Stimulated activated CD4-positive, alpha-beta T cell treated with anti-CD3 and anti-CD28 coated beads, TNF-alpha, amount 100 ng/mL, for 24 hours (primary cell): ENCODE data around the gene LYST.
A peak's percentile ranks its signal among the peaks of the same experiment; 100 is the strongest.
"Not testable (repeated sequence)": the region's sequence is repeated elsewhere in the genome, so short reads cannot be mapped to it uniquely, and the experiment has no call there.

Source experiments
- DNase-seq, 3 experiments: peaks; one replicate each; pipeline ENCODE4 v3.0.0-alpha.2; 2020; ENCODE audit warnings: low read depth in 3 of 3

Gene LYST, protein sequence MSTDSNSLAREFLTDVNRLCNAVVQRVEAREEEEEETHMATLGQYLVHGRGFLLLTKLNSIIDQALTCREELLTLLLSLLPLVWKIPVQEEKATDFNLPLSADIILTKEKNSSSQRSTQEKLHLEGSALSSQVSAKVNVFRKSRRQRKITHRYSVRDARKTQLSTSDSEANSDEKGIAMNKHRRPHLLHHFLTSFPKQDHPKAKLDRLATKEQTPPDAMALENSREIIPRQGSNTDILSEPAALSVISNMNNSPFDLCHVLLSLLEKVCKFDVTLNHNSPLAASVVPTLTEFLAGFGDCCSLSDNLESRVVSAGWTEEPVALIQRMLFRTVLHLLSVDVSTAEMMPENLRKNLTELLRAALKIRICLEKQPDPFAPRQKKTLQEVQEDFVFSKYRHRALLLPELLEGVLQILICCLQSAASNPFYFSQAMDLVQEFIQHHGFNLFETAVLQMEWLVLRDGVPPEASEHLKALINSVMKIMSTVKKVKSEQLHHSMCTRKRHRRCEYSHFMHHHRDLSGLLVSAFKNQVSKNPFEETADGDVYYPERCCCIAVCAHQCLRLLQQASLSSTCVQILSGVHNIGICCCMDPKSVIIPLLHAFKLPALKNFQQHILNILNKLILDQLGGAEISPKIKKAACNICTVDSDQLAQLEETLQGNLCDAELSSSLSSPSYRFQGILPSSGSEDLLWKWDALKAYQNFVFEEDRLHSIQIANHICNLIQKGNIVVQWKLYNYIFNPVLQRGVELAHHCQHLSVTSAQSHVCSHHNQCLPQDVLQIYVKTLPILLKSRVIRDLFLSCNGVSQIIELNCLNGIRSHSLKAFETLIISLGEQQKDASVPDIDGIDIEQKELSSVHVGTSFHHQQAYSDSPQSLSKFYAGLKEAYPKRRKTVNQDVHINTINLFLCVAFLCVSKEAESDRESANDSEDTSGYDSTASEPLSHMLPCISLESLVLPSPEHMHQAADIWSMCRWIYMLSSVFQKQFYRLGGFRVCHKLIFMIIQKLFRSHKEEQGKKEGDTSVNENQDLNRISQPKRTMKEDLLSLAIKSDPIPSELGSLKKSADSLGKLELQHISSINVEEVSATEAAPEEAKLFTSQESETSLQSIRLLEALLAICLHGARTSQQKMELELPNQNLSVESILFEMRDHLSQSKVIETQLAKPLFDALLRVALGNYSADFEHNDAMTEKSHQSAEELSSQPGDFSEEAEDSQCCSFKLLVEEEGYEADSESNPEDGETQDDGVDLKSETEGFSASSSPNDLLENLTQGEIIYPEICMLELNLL (N-terminal part only)

DNA sequence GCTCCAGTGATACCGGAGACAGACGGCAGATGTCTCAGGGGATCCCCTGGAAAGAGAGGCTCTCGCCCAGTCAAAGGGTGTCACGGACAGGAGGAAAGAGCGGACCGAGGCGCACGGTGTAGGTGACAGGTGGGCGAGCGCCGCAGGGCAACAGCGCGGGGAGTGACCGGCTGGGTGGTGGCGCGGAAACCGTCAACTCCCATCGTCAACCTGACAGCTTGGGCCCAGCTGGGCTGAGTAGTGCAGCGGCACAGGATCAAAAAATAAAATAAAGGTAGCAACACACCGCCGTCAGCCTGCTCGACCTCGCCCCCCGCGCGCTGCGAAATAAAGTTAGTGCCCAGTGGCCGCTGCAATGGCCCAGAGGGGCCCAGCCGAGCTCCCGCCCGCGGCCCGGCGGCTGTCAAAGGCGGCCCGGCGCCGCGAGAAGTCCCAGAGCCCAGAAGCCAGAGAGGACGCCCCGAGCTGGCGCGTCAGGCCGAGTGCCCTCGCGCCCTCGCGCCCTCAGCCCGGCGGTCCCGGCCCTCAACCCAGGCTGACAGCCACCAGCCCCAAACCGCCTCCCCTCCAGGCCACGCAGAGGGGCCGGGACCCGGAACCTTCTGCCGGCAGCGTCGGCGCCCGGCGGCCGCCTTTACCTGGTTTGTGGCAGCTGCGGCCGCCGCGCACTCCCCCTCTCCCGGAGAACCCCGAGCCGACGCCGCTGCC, at the start of gene LYST:
TSS of gene LYST (minus strand) at position 702 of the 708 bp plus-strand sequence. CDS start 36,489 bp downstream, outside the sequence.
- peak in 2 of 3 experiments; percentile 23 to 48 for DNase-seq

DNA sequence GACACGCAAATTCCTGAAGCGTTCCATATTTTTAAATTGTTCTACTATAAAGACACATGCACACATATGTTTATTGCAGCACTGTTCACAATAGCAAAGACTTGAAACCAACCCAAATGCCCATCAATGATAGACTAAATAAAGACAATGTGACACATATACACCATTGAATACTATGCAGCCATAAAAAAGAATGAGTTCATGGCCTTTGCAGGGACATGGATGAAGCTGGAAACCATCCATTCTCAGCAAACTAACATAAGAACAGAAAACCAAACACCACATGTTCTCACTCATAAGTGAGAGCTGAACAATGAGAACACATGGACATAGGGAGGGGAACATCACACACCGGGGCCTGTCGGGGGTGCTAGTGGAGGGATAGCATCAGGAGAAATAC, 48.8 kb upstream of the LYST start:
- DNase-seq, result not testable (repeated sequence)

DNA sequence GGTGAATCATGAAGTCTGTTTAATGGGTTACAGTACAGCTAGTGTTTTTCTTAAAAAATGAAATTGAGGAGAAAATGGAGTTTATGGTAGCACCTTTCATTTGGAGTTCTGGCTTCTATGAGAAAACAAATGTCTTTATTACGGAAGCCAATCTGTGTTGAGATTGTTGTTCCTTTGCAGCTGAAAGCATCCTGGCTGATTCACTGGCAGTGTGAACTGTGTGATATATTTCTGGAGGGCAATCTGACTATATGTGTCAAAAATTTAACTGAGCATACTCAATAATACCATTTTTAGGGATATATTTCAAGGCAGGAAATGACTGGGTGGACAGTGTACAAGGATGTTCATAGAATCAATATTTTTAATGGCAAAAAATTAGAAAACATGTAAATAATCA, 46.6 kb upstream of the LYST start:
- DNase-seq, result no peak

DNA sequence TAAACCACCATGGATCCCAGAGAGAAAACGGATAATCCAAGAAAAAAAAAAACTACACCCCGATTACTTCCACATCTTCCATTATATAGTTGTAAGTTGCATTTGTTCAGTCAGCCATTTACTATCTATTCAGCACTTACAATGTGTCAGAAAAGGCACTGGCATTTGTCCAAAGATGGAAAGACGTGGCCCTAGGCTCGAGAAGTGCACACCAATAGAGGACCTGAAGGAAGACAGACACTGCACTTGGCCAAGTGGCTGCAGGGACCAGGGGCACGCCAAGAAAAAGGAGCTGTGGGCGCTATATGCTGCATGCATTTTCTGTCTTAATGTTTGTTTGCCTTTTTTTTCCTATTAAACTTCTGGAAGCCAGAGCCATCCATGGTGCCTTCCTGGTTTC, 45.2 kb upstream of the LYST start:
- no peak for DNase-seq

DNA sequence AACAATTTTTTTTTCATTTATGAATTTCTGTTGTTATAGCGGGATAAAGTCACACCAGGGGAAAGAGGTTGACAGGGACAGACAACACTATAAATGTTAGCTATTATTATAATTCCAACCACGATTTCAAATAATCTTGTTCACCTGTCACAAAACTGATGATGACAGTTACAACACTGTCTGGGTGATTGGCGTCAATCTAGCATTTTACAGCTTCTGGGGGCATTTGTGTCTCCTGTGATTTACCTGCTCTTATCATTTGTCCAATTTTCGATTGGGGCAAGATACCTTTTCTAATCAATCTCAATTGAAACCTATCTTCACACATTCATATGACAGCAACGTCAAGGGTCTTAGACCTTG, 44.6 kb upstream of the LYST start:
- DNase-seq, result no peak

DNA sequence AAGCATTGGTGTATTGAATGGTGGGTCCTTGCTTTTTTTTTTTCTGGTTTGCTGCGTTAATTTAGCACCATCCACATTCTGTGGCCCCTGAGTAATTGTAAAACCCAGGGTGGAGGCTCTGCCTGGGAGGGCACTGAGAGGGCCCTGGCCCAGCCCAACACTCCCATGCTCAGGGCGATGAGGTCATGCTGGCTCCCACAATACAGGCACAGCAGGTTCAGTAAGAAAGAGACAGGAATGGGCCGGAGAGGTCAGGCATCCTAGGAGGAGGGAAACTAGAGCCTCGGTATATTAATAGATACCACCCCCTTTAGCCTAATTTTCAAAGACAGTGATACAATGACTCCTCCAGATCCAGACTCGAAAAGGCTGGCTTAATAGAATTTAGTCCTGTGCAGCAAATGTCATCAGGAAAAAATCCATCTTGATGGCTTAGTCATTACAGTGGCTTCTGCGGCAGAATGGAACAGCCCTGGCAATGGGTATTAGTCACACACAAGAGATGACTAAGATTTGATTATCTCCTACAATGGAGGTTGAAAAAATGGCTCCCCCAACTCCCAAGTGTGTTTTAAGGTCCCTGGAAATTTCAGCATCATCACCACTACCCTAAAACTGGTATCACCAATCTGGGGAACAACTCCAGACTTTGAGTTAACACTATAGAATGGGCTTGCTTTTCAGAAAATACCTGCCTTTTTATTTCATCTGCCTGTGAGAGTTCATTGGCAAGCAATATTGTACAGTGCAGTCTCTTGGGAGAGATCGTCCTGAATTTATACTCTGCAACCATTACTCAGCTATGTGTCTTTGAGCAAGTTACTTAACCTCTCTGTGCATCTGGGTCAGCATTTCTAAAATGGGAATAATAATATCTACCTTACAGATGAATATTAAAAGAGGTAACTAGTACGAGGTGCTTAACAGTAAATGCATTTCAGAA, 43.9 kb upstream of the LYST start:
- peak in 2 of 3 experiments; percentile 13 to 41 for DNase-seq

DNA sequence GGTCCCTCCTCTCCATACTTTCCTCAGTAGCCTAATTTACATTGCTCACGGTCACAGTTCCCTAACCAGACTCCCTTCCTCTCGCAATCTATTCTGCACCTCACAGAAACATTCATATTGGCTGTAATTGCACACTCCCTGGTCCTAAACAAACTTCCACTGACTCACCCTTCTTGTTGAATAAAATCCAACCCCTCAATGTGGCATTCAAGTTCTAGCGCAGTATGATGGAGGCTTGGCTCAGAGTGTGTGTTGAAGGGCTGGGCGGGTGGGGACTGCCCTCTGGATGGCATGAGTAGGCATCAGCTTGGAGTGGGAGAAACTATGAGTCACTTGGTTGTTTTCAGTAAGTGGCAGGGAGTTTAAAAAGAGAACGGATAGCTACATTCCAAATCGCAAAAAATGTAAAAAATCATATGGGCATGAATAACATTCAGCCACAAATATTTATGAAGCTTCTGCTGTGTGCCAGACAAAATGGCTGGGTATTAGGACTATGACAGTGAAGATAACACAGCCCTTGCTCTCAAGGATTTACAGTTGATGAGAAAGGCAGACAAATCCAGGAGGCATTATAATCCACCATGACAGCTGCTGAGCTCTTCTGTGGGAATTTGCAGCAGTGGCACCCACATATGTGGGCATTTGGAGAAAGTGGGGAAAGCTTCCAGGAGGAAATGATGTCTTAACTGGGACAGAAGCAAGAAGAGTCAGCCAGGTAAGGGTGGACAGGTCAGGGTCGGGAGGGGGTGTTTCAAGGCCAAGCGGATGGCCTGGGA, 42.2 kb upstream of the LYST start:
- no peak for DNase-seq

DNA sequence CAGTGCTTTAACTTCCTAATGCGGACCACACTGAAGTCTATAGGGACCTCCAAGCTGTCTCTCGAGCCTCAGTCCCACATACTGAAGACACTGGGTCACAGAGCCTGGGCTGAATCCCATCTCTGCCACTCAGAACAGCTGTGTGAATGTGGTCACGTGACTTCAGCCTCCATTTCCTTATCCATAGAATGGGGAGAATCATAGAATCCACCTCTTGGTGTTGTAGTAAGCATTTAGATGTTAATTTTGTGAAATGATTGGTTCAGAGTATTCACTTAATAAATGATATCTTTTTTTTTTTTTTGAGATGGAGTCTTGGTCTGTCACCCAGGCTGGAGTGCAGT, 41.2 kb upstream of the LYST start:
- DNase-seq, result no peak

DNA sequence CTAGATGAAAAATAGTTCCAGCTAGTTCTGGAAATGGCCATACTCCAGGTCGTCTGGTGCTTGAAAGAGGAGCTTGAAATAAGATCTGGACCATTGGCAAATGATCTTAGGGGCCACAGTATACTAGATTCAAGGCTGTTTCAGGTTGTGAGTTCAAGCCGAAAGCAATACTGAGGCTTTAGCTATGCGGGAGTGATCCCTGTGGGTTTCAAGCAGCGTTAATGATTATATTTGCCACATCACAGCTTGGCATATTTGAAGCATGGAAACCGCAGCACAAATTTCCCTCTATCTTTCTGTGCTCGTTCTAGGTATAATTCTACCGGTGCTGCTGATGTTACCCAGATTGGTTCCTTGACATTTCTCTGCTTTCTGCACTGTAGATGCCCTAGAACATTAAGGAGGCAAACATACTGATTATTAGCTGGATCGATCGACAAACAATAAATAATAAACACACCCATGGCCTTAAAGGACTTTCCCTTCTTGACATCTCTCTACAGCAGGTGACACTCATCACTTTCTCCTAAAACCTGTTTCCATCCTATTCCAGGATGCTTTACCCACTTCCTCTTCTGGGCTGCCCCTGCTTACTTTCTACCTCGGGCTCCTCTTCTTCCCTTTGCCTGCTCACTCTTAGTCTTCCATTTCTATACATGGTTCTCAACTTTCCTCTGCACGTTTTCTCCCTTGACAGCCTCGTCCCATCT, 40.6 kb upstream of the LYST start:
- no peak for DNase-seq

DNA sequence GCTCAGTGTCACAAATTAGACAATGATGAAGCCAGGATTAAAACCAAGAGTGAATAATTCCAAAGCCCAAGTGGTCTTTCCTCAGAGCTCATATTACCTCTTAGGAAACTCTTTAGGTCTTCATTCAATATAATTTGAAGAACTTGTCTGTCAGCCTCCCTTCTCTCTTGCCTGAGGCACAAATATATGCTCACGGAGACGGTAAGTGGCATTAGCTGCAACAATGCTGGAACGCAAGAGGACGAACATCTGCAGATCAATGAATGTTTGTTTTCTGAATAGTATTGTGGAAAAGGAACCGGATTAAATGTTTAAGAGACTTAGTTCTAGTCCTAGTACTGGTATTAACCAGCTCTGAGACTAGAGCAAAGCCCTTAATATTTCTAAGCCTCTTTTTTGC, 39.7 kb upstream of the LYST start:
- no peak for DNase-seq

DNA sequence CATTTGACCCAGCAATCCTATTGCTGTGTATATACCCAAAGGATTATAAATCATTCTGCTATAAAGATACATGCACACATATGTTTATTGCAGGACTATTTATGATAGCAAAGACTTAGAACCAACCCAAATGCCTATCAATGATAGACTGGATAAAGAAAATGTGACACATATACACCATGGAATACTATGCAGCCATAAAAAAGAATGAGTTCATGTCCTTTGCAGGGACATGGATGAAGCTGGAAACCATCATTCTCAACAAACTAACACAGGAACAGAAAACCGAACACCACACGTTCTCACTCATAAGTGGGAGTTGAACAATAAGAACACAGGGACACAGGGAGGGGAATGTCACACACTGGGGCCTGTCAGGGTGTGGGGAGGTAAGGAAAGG, 37.1 kb upstream of the LYST start:
- DNase-seq, result not testable (repeated sequence)

DNA sequence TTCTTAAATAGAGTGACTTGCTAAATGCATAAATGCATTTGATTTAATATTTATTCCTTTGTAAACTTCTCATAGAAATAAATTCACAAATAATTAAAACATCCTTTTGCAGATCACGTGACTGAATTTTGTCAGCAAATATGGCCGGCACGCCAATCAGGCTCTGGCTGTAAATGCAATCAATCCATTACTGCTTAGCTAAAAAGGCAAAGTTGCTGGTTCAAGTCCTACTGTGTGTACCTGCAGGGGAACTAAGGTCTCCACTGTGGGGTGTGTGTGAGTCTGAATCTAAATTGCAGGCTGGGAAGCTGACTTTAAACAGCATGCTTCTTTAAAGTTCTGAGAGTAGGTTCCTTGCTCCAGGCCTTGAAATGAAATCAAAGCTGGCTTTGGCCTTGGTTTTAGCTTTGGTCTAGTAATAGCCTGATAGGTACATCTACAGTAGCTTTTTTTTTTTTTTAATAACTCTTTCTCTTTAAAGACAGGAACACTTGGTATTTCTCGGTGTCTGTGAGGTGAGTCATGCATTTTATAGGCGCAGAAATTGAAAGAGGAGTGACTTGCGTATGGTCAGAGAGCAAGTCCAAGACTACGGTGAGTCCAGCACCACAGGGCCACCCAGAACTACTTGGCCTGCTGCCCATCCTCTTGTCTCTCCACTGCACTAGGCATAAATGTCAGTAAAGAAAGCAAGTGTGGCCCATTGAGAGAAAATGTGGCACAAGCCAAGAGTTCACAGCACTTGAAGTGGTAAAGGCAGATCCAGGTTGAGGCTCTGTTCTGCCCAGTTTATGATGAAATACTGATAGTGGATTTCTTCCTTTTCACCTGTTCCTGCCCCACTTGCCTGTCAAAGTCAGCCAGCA, 36.2 kb upstream of the LYST start:
- DNase-seq, result no peak

DNA sequence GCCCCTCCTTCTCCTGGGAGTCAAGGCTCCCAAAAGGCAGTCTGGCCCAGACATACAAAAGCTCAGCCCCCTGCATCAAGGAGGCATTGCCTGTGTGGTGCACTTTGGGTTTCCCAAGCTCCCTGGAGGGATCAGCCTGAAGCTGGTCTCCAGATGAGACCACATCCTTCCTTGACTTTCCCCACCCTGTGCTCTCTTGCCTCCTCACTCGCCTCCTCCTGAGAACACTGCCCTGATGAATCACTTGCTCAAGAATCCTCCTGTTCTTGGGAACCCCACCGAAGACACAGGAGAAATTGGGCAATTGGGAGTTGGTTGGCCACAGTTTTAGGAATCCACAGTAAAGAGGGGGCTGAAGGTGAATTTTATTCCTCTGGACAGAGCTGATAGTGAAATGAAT, 34.8 kb upstream of the LYST start:
- DNase-seq, result no peak

DNA sequence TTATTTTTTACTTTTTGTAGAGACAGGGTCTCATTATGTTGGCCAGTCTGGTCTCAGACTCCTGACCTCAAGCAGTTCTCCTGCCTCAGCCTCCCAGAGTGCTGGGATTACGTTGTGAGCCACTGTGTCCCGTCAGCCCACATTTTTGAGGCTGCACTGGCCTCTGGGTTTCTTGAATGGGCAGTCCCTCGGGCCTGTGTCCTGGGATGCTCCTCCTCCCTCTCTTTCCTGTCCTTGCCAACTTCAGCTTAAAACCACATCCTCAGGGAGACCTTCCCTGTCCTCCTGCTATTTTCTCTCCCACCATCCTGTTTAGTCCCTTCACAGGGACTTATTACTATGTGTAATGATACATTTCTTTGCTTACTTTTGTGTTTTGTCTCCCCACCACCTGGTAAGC, 31.4 kb upstream of the LYST start:
- no peak for DNase-seq

DNA sequence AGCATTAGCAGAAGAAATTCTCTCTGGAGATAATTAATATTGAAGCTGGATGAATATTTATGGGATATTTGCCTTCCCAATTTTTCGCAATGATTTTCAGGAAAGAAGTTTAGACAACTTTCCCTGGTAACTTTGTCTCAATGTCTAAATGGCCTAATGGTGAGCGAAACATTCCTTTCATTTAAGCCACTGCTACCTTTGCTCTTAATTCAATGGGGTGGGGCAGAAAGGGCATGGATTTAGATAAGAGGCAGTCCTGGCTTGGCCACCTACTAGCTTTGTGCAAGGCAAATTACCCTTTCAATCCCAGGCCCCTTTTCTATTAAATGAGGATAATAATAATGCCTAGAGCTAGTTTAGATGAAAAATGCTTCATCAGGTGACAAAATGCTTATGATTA, 27.1 kb upstream of the LYST start:
- DNase-seq, result no peak

DNA sequence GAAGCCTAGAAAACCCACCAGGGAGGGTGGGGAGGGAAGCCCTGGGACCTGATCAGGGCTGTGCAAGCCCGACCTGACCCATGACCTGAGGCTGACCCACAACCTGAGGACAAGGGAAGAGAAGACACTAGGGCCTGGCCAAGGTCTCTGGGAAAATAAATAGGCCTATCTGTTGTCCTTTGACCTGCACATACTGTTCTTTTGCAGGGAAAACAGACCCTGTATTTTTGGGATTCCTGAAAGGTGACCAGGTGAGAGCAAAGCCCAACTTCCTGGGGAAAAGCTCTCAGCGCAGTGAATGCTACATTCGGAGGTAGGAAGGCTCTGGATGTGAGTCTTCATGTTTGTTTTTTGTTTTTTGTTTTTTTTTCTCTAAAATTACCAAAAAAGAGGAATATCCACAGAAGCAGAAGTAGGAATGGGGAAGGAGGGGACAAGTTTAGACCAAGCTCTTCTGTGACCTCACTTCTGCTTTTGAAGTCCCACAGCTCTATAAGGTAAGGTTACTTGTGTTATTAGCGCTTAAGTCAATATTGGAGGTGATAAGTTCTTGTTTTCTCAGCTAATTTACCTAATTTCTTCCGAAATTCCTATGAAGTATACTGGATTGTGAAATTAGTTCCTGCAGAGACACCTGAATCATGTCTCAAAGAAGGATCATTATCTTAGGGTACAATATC, 26.2 kb upstream of the LYST start:
- no peak for DNase-seq

DNA sequence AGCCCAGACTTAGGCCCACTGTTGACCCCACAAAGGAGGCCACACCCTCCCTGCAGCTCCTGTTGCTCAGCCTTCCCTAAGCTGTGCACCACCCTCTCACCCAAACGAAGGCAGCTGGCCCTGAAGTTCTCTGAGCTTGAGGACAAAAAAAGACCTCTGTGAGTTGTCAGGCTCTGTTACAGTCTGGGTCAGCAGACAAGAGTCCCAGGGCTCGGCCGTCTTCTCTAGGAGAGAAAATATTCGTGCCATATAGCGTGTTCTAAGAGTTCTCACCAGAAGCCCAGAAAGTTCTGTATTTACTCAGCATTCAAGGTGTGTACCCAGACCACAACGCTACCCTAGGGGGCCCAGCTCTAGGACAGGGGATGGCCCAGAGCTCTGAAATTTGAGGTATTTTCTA, 25.5 kb upstream of the LYST start:
- DNase-seq, result no peak
